GM18499 (cell line): ENCODE results near the gene ASMTL.
"Not testable (repeated sequence)": the region's sequence is repeated elsewhere in the genome, so short reads cannot be mapped to it uniquely, and the experiment has no call there.

ENCODE experiments used
- ATAC-seq: cut with Tn5 transposase; IDR thresholded peaks from one replicate; pipeline ENCODE4 v1.9.1; 2021; ENCODE audit warnings: moderate number of reproducible peaks; ENCODE audit not compliant: insufficient read depth, unreplicated experiment

The ASMTL gene

DNA sequence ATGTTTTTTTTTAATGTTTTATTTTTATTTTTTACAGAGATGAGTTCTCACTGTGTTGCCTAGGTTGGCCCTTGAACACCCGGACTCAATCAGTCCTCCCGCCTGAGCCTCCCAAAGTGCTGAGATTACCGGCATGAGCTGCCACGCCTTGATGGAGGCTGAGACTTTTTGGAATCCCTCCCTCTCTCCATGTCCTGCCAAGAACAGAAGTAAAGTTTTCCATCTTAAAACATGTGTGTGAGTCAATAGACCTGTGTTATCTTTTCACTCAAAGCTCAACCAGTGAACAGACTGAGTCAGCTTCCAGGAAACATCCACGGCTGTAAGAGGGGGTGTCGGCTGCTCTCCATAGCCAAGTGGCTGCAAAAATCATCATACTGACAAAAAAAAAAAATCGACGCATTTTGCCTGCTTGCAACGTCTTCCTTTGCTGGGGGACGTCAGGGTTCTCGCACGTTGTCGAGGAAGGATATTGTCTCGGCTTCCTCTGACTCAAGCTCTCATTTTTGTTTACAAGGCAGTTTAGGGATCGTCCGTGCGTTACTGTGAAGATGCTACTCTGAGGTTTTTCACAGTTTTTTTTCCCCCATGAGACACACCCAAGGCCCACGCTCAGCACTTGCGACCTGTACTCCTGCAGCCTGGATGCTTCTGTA, 10.0 kb upstream of the ASMTL start:
- no peak for ATAC-seq

- ATAC-seq: no peak
Measured at GRCh38 chrX:1462110-1462509, 9.4 kb upstream of the ASMTL start.

- no peak for ATAC-seq
Measured at GRCh38 chrX:1455948-1456280, 3.2 kb upstream of the ASMTL start.

- ATAC-seq: peak; percentile 44
Measured at GRCh38 chrX:1453951-1454785, 1.5 kb upstream of the ASMTL start.

DNA sequence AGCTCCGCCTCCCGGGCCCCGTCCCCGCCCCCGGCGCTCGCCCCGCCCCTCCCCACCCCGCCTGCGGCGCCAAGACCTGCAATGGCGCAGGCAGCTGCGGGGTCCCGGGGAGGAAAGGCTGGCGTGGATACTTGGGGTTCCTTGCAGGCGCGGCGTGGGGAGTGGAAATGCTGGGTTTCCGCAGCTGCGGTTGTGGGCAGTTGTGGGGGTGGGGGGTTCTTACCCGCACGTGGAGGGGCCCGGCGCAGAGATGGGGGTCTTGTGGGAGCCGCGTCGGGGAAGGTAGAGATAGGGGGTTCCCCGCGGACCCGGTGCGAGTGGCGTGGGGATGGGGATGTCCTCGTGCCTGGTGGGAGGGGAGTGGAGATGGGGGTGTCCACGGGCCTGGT, 680 bp upstream of the ASMTL start:
- ATAC-seq: peak; percentile 4

GRCh38 chrX:1451661-1452515, 821 bp downstream of the ASMTL start:
- ATAC-seq: no peak

GRCh38 chrX:1451251-1451660, 1.5 kb downstream of the ASMTL start:
- no peak for ATAC-seq

- ATAC-seq: no peak
Measured at GRCh38 chrX:1450361-1451161, 2.1 kb downstream of the ASMTL start.

GRCh38 chrX:1449823-1450149, 2.9 kb downstream of the ASMTL start:
- ATAC-seq: no peak

- no peak for ATAC-seq
Measured at GRCh38 chrX:1449036-1449822, 3.5 kb downstream of the ASMTL start.

GRCh38 chrX:1448573-1449001, 4.1 kb downstream of the ASMTL start:
- not testable (repeated sequence) for ATAC-seq

GRCh38 chrX:1447969-1448572, 4.6 kb downstream of the ASMTL start:
- ATAC-seq: not testable (repeated sequence)

DNA sequence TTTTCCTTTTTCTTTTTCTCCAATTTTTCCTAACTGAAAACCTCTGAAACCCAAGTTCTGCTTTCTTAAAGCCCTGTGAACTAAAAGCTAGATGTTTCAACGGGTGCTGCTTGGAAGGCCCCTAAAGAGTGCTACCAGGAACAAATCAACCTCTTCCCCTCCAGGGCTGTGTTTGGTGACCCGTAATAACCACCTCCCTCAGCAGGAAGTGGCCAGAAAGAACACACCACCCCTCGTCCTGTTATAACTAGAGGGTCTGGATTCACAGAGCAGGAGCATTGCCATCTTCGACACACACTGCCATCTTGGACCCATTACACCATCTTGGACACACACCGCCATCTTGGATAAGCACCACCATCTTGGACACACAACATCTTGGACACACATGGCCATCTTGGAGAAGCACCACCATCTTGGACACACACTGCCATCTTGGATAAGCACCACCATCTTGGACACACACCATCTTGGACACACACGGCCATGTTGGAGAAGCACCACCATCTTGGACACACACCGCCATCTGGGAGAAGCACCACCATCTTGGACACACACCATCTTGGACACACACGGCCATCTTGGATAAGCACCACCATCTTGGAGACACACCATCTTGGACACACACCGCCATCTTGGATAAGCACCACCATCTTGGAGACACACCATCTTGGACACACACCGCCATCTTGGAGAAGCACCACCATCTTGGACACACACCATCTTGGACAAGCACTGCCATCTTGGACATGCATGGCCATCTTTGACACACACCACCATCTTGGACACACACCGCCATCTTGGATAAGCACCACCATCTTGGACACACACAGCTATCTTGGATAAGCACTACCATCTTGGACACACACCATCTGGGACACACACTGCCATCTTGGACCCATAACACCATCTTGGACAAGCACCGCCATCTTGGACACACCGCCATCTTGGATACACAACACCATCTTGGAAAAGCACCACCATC, 5.4 kb downstream of the ASMTL start:
- not testable (repeated sequence) for ATAC-seq

GRCh38 chrX:1444561-1445500, 7.9 kb downstream of the ASMTL start:
- ATAC-seq: no peak

GRCh38 chrX:1443496-1444075, 9.1 kb downstream of the ASMTL start:
- ATAC-seq: no peak

- no peak for ATAC-seq
Measured at GRCh38 chrX:1442724-1443367, 9.9 kb downstream of the ASMTL start.
